HUES48 (cell line): ENCODE measurements around the gene GPR132.

Experiments used
- H3K27ac ChIP-seq: one replicate; pipeline ENCODE4 v1.7.0; 2013; ENCODE audit warnings: low read depth, low read length, inconsistent platforms
- H3K27me3 ChIP-seq: 2 replicates; pipeline ENCODE4 v1.6.1; 2013; ENCODE audit warnings: mild to moderate bottlenecking, low read length; ENCODE audit not compliant: control insufficient read depth, insufficient read depth
- H3K36me3 ChIP-seq: 2 replicates; pipeline ENCODE4 v1.6.1; 2013; ENCODE audit warnings: low read length; ENCODE audit not compliant: control insufficient read depth, insufficient read depth
- H3K4me1 ChIP-seq: 2 replicates; pipeline ENCODE4 v1.6.1; 2013; ENCODE audit warnings: mild to moderate bottlenecking, low read length; ENCODE audit not compliant: control insufficient read depth, insufficient read depth
- H3K4me3 ChIP-seq: 2 replicates; pipeline ENCODE4 v1.5.1; 2013; ENCODE audit warnings: mild to moderate bottlenecking, low read depth, low read length
- H3K9ac ChIP-seq: 2 replicates; pipeline ENCODE4 v1.6.1; 2013; ENCODE audit warnings: mild to moderate bottlenecking, low read depth, low read length, moderate library complexity
- H3K9me3 ChIP-seq: 2 replicates; pipeline ENCODE4 v1.6.1; 2013; ENCODE audit warnings: low read length; ENCODE audit not compliant: control insufficient read depth, insufficient read depth

GPR132 gene

DNA sequence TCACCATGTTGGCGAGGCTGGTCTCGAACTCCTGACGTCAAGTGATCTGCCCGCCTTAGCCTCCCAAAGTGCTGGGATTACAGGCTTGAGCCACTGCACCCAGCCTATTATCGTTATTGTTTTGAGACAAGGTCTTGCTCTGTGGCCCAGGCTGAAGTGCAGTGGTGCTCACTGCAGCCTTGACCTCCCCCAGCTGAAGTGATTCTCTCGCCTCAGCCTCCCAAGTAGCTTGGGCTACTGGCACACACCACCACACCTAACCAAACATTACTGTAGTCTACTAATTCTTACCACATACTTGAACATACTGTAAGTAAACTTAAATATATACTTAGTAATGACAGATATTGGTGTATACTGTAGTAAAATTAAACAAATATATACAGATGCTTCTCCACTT, 39.8 kb downstream of the GPR132 start:
- Histone ChIP-seq H3K27me3 (peaks cover 3% of the 10 kb centered on the region; the same call in 1 of the 2 replicates), H3K4me3 (no peak overlapping the region), H3K9me3 (no peaks in the 10 kb centered on the region), H3K27ac (no peak overlapping the region), H3K36me3 (no peaks in the 10 kb centered on the region), H3K4me1 (no peaks in the 10 kb centered on the region; the same call in 1 of the 2 replicates), H3K9ac (no peak overlapping the region)

DNA sequence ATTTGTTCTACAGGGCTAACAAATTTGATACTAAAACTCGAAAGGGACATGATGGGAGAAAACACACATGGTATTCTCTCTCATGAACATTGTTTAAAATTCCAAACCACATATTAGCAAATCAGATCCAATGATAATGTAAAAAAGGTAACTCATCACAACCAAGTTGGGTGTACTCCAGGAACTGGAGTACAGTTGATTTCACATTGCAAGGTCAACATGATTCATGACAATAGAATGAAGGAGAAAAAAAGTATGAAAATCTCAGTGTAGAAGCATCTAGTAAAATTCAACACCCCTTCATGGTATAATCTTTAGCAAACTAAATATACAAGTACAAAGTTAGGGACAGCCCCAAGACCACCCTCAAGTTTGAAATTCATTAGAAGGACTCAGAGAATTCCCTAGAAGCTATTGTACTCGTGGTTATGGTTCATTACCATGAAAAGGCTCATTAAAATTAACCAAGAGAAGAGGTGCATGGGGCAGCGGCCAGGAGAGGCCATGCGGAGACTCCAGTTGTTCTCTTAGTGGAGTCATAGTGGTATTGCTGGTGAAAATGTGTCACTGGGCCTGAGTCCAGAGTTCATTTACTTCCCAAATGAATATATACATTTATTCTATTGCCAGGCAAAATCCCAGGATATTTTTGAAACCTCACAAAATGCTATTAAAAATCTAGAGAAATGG, 41.3 kb downstream of the GPR132 start:
- Histone ChIP-seq H3K4me3 (no peak overlapping the region), H3K4me1 (peaks cover 6% of the 10 kb centered on the region), H3K9me3 (no peaks in the 10 kb centered on the region), H3K36me3 (no peaks in the 10 kb centered on the region), H3K27ac (no peak overlapping the region), H3K27me3 (peaks cover 3% of the 10 kb centered on the region; the same call in 1 of the 2 replicates), H3K9ac (no peak overlapping the region)

DNA sequence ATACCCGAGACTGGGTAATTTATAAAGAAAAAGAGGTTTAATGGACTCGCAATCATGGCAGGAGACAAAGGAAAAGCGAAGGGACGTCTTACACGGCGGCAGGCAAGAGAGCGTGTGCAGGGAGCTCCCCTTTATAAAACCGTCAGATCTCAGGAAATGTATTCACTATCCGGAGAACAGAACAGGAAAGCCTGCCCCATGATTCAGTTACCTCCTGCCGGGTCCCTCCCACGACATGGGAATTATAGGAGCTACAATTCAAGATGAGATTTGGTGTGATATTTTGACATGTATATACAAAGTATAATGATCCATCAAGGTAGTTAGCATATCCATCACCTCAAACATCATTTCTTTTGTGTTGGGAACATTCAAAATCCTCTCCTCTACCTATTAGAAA, 42.1 kb downstream of the GPR132 start:
- Histone ChIP-seq H3K4me3 (no peak overlapping the region), H3K9ac (no peak overlapping the region), H3K4me1 (peaks cover 8% of the 10 kb centered on the region), H3K9me3 (no peaks in the 10 kb centered on the region), H3K36me3 (peaks cover 3% of the 10 kb centered on the region; the same call in 1 of the 2 replicates), H3K27me3 (peaks cover under 1% of the 10 kb centered on the region; the same call in 1 of the 2 replicates), H3K27ac (no peak overlapping the region)

DNA sequence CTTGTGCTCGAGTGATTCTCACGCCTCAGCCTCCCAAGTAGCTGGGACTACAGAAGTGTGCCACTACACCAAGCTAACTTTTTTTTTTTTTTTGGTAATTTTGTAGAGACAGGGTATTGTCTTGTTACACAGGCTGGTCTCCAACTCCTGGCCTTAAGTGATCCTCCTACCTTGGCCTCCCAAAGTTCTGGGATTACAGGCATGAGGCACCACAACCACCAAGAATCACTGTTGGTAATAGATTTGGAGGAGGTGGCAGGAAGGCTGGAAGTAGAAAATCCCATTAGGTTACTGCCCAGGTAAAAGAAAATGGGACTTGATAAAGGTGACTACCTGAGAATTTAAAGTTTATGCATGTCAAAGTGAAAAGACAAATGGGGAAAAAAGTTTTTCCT, 43.0 kb downstream of the GPR132 start:
- Histone ChIP-seq H3K9ac (no peak overlapping the region), H3K27me3 (no peaks in the 10 kb centered on the region), H3K4me3 (peak overlapping the region; percentile 99), H3K27ac (no peak overlapping the region), H3K9me3 (no peaks in the 10 kb centered on the region), H3K36me3 (peaks cover 4% of the 10 kb centered on the region; the same call in 1 of the 2 replicates), H3K4me1 (peaks cover 10% of the 10 kb centered on the region)

DNA sequence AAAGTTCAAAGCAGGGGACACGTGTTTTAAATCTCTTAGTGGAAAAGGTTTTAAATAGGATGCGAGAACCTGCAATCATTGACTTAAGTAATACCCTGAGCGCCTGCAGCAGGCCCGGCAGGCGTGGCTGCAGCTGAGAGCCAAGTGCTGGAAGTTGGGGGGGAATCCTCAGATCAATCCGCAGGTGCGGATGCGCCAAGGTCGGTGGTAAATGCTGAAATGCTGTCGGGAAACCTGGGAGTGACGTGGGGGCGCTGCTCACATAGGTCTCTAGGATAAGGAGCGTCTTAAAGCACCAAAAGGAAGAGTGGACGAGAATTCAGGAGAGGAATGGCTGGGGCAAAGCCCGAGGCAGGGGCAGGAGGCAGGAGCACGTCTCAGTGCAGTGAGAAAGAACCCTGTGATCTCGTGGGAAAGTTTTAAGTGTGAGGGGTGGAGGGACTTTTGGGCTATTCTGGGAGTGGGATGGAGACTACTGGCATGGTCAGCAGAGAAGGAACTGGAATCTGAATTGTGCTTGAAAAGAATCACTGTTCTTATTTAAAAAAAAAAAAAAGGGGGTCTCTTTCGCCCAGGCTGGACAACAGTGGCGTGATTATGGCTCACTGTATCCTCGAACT, 43.5 kb downstream of the GPR132 start:
- Histone ChIP-seq H3K4me3 (peak overlapping the region; percentile 99), H3K36me3 (peaks cover 4% of the 10 kb centered on the region; the same call in 1 of the 2 replicates), H3K27ac (peak overlapping the region; percentile 93), H3K9me3 (no peaks in the 10 kb centered on the region), H3K4me1 (peaks cover 11% of the 10 kb centered on the region), H3K27me3 (no peaks in the 10 kb centered on the region), H3K9ac (peak overlapping the region; percentile 85)

DNA sequence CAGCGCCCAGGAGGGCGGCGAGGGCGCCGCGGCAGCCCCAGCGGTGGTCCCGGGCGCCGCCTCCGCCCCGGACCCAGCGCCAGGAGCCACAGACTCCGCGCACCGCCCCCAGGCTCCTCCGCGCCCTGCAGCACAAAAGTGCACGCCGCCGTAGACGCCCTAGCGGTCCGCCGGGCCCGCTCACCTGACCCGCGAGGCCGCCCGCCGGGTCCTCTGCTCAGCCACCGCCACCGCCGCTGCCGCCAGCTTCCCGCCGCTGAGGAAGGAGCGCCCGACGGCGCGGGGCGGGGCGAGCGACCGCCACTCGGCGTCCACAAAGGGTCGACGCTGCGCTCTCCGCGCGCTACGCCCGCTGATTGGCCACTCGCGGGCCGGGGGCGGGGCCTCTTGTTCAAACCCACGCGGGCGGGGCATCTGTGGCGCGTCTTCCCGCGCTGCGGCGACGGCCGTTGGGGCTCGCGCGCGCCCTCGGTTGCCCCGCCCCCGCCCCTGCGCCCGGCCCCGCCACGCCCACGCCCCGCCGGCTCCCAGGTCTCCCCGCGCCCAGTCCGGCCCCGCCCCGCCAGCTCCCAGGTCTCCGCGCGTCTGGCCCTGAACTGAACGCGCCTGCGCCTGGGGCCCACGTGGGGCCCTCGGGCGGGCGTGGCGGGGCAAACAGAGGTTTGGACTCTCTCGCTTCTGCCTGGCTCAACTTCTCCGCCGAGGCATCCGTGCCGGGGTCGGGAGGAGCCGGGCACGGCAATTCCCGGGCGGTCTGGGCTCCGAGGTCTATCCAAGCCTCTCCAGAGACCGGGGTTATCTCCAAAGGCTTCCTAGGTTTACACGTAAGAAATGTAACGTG, 44.2 kb downstream of the GPR132 start, which contains the start of gene CDCA4:
CDCA4 (minus strand) TSS at position 269 of the 841 bp plus-strand sequence. CDS start 9,154 bp downstream, outside the sequence.
- Histone ChIP-seq H3K4me3 (peak within 1 kb of the TSS; percentile 99), H3K9ac (peak within 1 kb of the TSS; percentile 88), H3K36me3 (peaks cover 4% of the 10 kb centered on the region; the same call in 1 of the 2 replicates), H3K4me1 (peaks cover 18% of the 10 kb centered on the region), H3K27me3 (no peaks in the 10 kb centered on the region), H3K9me3 (no peaks in the 10 kb centered on the region), H3K27ac (peak within 1 kb of the TSS; percentile 94)

DNA sequence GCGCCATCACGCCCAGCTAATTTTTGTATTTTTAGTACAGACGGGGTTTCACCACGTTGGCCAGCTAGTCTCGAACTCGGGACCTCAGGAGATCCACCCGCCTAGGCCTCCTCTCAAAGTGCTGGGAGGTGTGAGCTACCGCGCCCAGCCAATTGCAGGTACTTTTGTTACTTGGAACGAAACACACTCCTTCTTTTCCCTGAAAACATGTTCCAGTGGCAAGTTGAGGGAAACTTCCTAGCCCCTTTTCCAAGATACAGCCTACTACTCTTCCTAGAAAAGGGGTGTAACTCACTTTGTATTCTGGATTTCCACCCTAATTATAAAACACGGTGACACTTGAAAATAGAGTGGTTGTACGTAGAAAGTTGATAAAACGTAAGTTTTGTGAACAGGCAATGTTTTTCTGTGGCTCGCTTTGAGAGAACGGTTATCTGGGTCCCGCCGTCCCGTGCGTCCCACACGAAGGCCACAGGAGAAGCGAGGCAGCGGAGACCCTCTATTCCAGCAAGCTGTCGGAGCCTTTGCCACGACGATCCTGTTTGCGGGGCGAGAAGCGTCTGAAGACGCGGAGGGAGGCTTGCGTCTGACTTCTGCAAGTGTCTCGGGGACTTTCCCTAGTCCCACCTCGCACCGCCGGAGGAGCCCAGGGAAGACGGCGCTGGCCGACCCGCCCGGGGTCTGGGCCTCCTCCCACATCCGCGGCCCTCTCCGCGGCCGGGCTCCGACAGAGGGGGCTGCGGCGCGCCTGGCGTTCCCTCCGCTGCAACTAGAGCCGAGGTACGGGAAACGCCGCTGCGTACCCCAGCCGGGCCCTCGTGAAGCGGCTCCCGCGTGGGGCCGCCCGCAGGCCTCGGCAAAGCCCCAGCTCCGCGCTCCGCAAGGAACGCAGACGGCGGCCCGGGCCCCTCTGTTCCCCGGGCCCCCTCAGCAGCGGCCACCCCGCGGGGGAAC, 45.1 kb downstream of the GPR132 start:
- Histone ChIP-seq H3K27me3 (no peaks in the 10 kb centered on the region), H3K9ac (peak overlapping the region; percentile 88), H3K9me3 (no peaks in the 10 kb centered on the region), H3K36me3 (peaks cover 4% of the 10 kb centered on the region; the same call in 1 of the 2 replicates), H3K27ac (peak overlapping the region; percentile 94), H3K4me1 (peaks cover 27% of the 10 kb centered on the region), H3K4me3 (peak overlapping the region; percentile 81)

DNA sequence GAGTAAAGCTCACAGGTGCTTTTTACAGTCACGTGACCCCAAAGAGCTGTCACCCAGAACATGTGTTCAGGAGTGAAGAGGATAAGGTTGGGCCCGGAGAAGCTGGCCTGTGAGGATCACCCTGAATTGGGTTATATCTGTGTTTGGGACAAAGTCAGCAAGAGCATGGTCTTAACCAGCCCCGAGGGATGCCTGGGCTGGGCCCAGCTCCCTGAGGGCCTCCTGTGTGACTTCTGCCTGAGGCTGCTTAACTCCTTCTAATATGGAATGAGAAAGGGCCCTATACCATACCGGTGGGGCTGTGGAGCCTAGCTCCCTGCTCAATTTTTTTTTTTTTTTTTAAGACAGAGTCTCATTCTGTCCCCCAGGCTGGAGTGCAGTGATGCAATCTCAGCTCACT, 46.8 kb downstream of the GPR132 start:
- Histone ChIP-seq H3K4me1 (peaks cover 43% of the 10 kb centered on the region), H3K9ac (no peak overlapping the region), H3K27me3 (no peaks in the 10 kb centered on the region), H3K27ac (no peak overlapping the region), H3K36me3 (peaks cover 4% of the 10 kb centered on the region; the same call in 1 of the 2 replicates), H3K9me3 (no peaks in the 10 kb centered on the region), H3K4me3 (no peak overlapping the region)

DNA sequence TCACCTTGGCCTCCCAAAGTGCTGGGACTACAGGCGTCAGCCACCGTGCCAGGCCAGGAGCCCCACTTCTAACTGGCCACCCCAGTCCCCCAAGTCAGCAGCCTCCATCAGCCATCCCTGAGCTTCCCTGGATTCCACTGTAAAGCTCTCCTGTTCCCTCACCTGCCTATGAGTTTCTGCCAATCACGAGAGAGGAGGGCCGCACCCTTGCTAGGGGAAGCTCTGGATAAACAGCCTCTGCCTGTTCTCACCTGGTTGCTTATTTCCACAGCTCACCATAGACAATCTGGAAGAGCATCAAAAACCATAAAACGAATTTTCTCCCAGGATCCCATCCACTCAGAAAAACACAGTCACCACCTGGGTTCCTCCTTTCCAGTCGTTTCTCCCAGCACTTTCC, 49.3 kb downstream of the GPR132 start:
- no peak overlapping the region for H3K9ac ChIP-seq
- H3K27ac ChIP-seq: peak overlapping the region; percentile 65
- H3K27me3 ChIP-seq: no peaks in the 10 kb centered on the region
- no peak overlapping the region for H3K4me3 ChIP-seq
- H3K36me3 ChIP-seq: peaks cover 17% of the 10 kb centered on the region
- H3K4me1 ChIP-seq: peaks cover 43% of the 10 kb centered on the region
- H3K9me3 ChIP-seq: no peaks in the 10 kb centered on the region

DNA sequence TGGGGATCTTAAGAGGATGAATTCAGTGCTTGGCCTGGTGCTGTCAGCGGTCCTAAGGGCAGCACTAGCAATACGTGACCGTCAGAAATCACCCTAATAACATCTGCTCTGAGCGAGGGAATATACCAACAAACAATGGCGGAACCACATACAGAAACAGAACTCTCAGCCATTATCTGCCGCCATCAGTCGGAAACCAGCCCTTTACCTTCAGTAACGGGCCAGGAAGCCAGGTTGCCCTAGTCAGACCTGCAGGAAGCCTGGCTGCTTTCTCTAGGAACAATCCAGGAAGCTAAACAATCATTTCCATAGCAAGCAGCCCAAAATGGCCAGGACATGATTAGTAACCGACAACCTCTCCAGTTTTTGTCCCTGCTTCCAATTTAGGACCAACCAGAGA, 50.0 kb downstream of the GPR132 start:
- Histone ChIP-seq H3K27me3 (no peaks in the 10 kb centered on the region), H3K4me3 (no peak overlapping the region), H3K4me1 (peaks cover 43% of the 10 kb centered on the region), H3K9me3 (no peaks in the 10 kb centered on the region), H3K36me3 (peaks cover 24% of the 10 kb centered on the region), H3K27ac (peak overlapping the region; percentile 65), H3K9ac (no peak overlapping the region)
